HUES6 (cell line): ENCODE measurements around the gene MAD1L1.

Source experiments
- H3K27ac ChIP-seq: 2 replicates; pipeline ENCODE4 v1.7.0; 2013; ENCODE audit warnings: low read depth, mild to moderate bottlenecking, low read length, inconsistent platforms
- H3K27me3 ChIP-seq: 2 replicates; pipeline ENCODE4 v1.6.1; 2013; ENCODE audit warnings: low read length; ENCODE audit not compliant: control insufficient read depth, insufficient read depth
- H3K36me3 ChIP-seq: 2 replicates; pipeline ENCODE4 v1.6.1; 2013; ENCODE audit warnings: low read length; ENCODE audit not compliant: control insufficient read depth, insufficient read depth
- H3K4me1 ChIP-seq: 2 replicates; pipeline ENCODE4 v1.6.1; 2013; ENCODE audit warnings: low read length; ENCODE audit not compliant: control insufficient read depth, insufficient read depth
- H3K4me3 ChIP-seq: 2 replicates; pipeline ENCODE4 v1.5.1; 2013; ENCODE audit warnings: low read depth, low read length
- H3K9ac ChIP-seq: one replicate; pipeline ENCODE4 v1.6.1; 2013; ENCODE audit warnings: mild to moderate bottlenecking, low read length
- H3K9me3 ChIP-seq: 2 replicates; pipeline ENCODE4 v1.6.1; 2013; ENCODE audit warnings: low read depth, low read length; ENCODE audit not compliant: control insufficient read depth, insufficient read depth

MAD1L1 gene

GRCh38 chr7:2128601-2129322 is 104.0 kb downstream of the MAD1L1 start:
- no peak overlapping the region for H3K4me3 ChIP-seq
- no peaks in the 10 kb centered on the region for H3K27me3 ChIP-seq
- no peaks in the 10 kb centered on the region for H3K9me3 ChIP-seq
- H3K27ac ChIP-seq = 0 out of 2 replicates have a peak overlapping the region, but pooled peaks have one; percentile 10
- H3K36me3 ChIP-seq = peaks cover 24% of the 10 kb centered on the region
- H3K4me1 ChIP-seq = no peaks in the 10 kb centered on the region
- no peak overlapping the region for H3K9ac ChIP-seq

GRCh38 chr7:2126621-2127020 is 106.1 kb downstream of the MAD1L1 start:
- no peak overlapping the region for H3K9ac ChIP-seq
- no peak overlapping the region for H3K27ac ChIP-seq
- no peak overlapping the region for H3K4me3 ChIP-seq
- no peaks in the 10 kb centered on the region for H3K27me3 ChIP-seq
- H3K9me3 ChIP-seq = no peaks in the 10 kb centered on the region
- H3K4me1 ChIP-seq = no peaks in the 10 kb centered on the region
- peaks cover 14% of the 10 kb centered on the region for H3K36me3 ChIP-seq

GRCh38 chr7:2125931-2126330 is 106.8 kb downstream of the MAD1L1 start:
- H3K36me3 ChIP-seq = peaks cover 19% of the 10 kb centered on the region
- no peaks in the 10 kb centered on the region for H3K4me1 ChIP-seq
- H3K27ac ChIP-seq = no peak overlapping the region
- H3K9ac ChIP-seq = no peak overlapping the region
- no peaks in the 10 kb centered on the region for H3K9me3 ChIP-seq
- H3K27me3 ChIP-seq = no peaks in the 10 kb centered on the region
- no peak overlapping the region for H3K4me3 ChIP-seq

- Histone ChIP-seq H3K27ac (no peak overlapping the region), H3K36me3 (peaks cover 19% of the 10 kb centered on the region)
These were observed 108.0 kb downstream of the MAD1L1 start for GRCh38 chr7:2124604-2125345.

GRCh38 chr7:2123916-2124315 is 108.8 kb downstream of the MAD1L1 start:
- no peak overlapping the region for H3K27ac ChIP-seq

More at GRCh38 chr7:2124604-2125345, 108.0 kb downstream of the MAD1L1 start:
- no peaks in the 10 kb centered on the region for H3K27me3 ChIP-seq
- no peaks in the 10 kb centered on the region for H3K4me1 ChIP-seq
- H3K4me3 ChIP-seq = no peak overlapping the region
- H3K9ac ChIP-seq = no peak overlapping the region
- H3K9me3 ChIP-seq = no peaks in the 10 kb centered on the region

GRCh38 chr7:2123360-2123759 is 109.4 kb downstream of the MAD1L1 start:
- no peak overlapping the region for H3K4me3 ChIP-seq
- no peak overlapping the region for H3K9ac ChIP-seq

More at GRCh38 chr7:2123916-2124315, 108.8 kb downstream of the MAD1L1 start:
- Histone ChIP-seq H3K36me3 (peaks cover 19% of the 10 kb centered on the region), H3K9me3 (no peaks in the 10 kb centered on the region), H3K4me1 (no peaks in the 10 kb centered on the region), H3K4me3 (no peak overlapping the region), H3K27me3 (no peaks in the 10 kb centered on the region), H3K9ac (no peak overlapping the region)

GRCh38 chr7:2122651-2123050 is 110.1 kb downstream of the MAD1L1 start:
- Histone ChIP-seq H3K27me3 (no peaks in the 10 kb centered on the region), H3K27ac (no peak overlapping the region), H3K9ac (no peak overlapping the region), H3K4me1 (no peaks in the 10 kb centered on the region), H3K4me3 (no peak overlapping the region), H3K36me3 (peaks cover 19% of the 10 kb centered on the region), H3K9me3 (no peaks in the 10 kb centered on the region)

More at GRCh38 chr7:2123360-2123759, 109.4 kb downstream of the MAD1L1 start:
- Histone ChIP-seq H3K4me1 (no peaks in the 10 kb centered on the region), H3K27ac (no peak overlapping the region), H3K9me3 (no peaks in the 10 kb centered on the region), H3K27me3 (no peaks in the 10 kb centered on the region), H3K36me3 (peaks cover 19% of the 10 kb centered on the region)

GRCh38 chr7:2120841-2121830 is 111.6 kb downstream of the MAD1L1 start:
- Histone ChIP-seq H3K9me3 (no peaks in the 10 kb centered on the region), H3K4me1 (no peaks in the 10 kb centered on the region), H3K27me3 (no peaks in the 10 kb centered on the region), H3K36me3 (peaks cover 15% of the 10 kb centered on the region), H3K4me3 (no peak overlapping the region), H3K9ac (no peak overlapping the region), H3K27ac (no peak overlapping the region)

- no peak overlapping the region for H3K4me3 ChIP-seq
- no peaks in the 10 kb centered on the region for H3K4me1 ChIP-seq
- H3K27me3 ChIP-seq = no peaks in the 10 kb centered on the region
- H3K9ac ChIP-seq = no peak overlapping the region
- H3K27ac ChIP-seq = 0 out of 2 replicates have a peak overlapping the region, but pooled peaks have one; percentile 35
- H3K9me3 ChIP-seq = no peaks in the 10 kb centered on the region
- H3K36me3 ChIP-seq = peaks cover 11% of the 10 kb centered on the region
These were observed 112.5 kb downstream of the MAD1L1 start for GRCh38 chr7:2120251-2120660.

- H3K9ac ChIP-seq = no peak overlapping the region
These were observed 114.0 kb downstream of the MAD1L1 start for GRCh38 chr7:2118630-2119190.

More at GRCh38 chr7:2118630-2119190, 114.0 kb downstream of the MAD1L1 start:
- Histone ChIP-seq H3K36me3 (peaks cover 14% of the 10 kb centered on the region; the same call in 1 of the 2 replicates), H3K27ac (no peak overlapping the region), H3K9me3 (no peaks in the 10 kb centered on the region), H3K4me3 (no peak overlapping the region), H3K4me1 (no peaks in the 10 kb centered on the region), H3K27me3 (no peaks in the 10 kb centered on the region)
